Activated naive CD8-positive, alpha-beta T cell treated with anti-CD3 and anti-CD28 coated beads, Interleukin-2, amount 50 U/mL, for 24 hours (primary cell): Measurements from ENCODE around the gene CORO7.

Source experiments
- ATAC-seq: fragments of 150-1000 bp; cut with Tn5 transposase; one replicate; pipeline ENCODE4 v1.10.0; 2021
- DNase-seq: peaks from one replicate; pipeline ENCODE4 v3.0.0; 2021
- H3K27ac Mint-ChIP-seq: one replicate; pipeline ENCODE4 v1.8.0; 2021; ENCODE audit warnings: mild to moderate bottlenecking, mixed read lengths
- H3K27me3 Mint-ChIP-seq: one replicate; pipeline ENCODE4 v1.8.0; 2021; ENCODE audit warnings: mixed read lengths
- H3K36me3 Mint-ChIP-seq: one replicate; pipeline ENCODE4 v1.8.0; 2021; ENCODE audit warnings: low read depth, mixed read lengths
- H3K4me1 Mint-ChIP-seq: one replicate; pipeline ENCODE4 v1.8.0; 2021; ENCODE audit warnings: mixed read lengths
- H3K4me3 Mint-ChIP-seq: one replicate; pipeline ENCODE4 v1.8.0; 2021; ENCODE audit warnings: mild to moderate bottlenecking, moderate library complexity, mixed read lengths
- H3K9me3 Mint-ChIP-seq: one replicate; pipeline ENCODE4 v1.8.0; 2021; ENCODE audit warnings: mixed read lengths

The CORO7 gene

DNA sequence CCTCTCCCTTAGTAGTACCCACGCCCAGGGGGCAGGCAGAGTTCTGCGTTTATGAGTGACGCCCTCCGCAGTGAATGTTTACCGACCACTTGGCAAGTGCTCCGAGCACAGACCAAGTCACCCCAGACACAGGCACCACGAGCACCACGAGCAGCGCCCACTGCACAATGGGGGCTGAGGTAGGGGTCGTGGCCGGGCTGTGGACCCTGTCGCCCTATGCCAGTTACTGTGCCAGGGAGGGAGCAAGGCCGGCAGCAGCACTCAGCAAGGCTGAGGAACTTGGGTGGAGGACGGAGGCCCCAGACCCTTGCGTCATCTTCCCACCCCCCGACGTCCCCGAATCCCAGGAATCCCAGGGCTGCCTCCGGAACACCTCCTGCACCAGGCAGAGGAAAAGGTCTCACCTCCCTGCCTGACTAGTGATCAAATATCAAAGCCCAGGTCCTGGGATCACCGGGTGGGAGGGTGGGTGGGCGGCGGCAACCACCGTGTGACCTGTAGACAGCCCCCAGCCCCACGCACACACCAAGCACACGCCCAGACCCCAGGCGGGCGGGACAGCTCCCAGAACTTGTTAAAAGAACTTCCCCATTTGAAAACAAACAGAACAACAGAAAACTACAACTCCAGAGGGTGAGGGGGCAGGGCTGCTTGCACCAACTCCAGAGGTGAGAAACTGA, 39.4 kb downstream of the CORO7 start:
- Mint-ChIP-seq H3K4me1 (peaks cover 7% of the 10 kb centered on the region), H3K9me3 (no peaks in the 10 kb centered on the region), H3K4me3 (no peak overlapping the region), H3K36me3 (no peaks in the 10 kb centered on the region), H3K27ac (no peak overlapping the region), H3K27me3 (no peaks in the 10 kb centered on the region)
- DNase-seq: no peak
- no peak for ATAC-seq

DNA sequence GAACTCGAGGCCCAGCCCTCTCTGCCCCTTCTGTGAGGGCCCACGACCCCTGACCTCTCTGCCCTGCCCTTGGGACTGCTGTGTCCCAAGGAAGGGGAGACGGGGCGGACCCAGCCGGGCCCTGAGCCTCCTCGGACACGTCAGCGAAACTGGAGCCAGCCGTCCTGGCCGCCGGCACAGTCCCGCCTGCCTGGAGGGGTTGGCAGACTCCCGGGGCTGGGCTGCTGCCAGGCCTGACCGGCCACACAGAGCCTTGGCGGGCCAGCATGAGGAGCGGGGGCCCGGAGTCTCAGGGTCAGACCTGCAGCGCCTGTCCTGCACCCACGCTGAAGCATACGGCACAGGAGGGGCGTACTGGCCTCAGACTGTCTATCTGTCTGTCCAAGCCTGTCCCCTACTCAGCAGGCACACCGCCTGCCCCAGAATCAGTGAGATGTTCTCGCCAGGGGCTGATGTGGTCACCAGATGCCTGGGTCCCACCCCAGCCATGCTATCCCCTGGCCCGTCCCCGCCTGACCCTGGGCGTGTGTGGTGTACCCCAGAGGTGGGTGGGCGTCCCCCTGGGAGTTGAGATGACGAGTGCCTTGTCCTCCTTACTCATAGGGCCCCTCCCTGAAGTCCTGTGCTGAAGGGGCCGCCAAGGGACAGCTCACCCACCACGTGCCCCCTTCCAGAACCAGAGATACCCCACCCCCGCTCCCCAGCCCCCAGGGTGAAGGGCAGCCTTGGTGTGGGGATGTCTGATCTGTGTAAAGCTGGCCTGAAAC, 40.1 kb downstream of the CORO7 start:
- no peak for ATAC-seq
- Mint-ChIP-seq H3K27me3 (no peaks in the 10 kb centered on the region), H3K27ac (no peak overlapping the region), H3K4me1 (peaks cover 7% of the 10 kb centered on the region), H3K4me3 (no peak overlapping the region), H3K9me3 (no peaks in the 10 kb centered on the region), H3K36me3 (no peaks in the 10 kb centered on the region)
- DNase-seq: no peak

DNA sequence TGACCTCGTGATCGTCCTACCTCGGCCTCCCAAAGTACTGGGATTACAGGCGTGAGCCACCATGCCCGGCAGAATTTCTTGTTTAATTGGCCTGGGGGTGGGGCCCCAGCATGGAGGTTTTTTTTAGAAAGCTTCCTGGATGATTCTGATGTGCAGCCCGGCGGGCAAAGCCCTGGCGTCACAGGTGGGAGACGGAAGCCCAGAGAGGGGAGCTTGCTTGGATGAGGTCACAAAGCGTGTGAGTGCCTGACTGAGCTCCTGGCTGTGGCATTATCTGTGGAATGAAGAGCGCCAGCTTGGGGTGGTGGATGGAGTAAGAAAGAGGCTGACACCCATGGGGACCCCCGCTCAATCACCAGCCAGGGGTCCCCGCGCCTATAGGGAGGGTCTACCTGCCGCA, 40.7 kb downstream of the CORO7 start:
- peaks cover 7% of the 10 kb centered on the region for H3K4me1 Mint-ChIP-seq
- ATAC-seq (no peak), DNase-seq (no peak)
- no peak overlapping the region for H3K27ac Mint-ChIP-seq
- H3K9me3 Mint-ChIP-seq: no peaks in the 10 kb centered on the region
- H3K4me3 Mint-ChIP-seq: no peak overlapping the region
- H3K36me3 Mint-ChIP-seq: no peaks in the 10 kb centered on the region
- H3K27me3 Mint-ChIP-seq: no peaks in the 10 kb centered on the region

DNA sequence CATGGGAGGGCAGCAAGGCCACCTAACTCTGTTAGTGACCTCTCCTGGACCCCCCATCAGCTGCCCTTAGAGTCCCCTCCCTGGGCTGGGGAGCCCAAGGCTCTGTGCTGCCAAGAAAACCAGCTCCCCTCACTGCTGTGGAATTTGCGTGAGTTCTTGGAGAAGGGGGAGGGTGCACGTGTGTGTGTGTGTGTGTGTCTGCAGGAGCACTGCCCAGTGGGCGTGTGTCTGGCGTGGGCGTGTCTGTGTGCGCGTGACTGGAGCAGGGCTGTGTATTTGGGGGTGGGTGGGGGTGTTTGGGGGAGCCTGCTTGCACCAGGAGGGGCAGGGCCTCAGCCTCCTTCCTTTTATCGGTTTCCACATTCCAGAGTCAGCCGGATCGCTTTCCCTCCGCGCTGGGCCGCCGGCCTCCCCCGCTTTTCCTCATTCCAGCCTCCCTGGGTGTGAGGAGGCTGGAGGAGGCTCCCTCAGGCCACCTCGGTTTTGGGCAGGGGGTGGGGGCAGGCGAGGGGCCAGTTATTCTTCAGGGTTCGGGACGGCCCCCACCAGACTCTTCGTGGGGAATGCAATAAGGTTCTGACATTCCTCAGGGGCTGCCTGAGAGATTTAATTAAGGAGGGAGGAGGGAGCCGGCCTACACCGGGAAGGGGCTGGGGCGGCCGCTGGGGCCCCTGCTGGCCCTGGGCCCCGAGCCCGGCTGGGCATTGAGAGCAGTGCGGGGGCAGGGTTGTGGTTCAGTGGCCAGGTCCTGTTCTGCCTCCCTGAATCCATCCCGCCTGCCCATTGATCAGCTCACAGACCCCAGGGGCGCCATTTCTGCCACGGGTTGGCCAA, 42.3 kb downstream of the CORO7 start:
- no peak overlapping the region for H3K4me3 Mint-ChIP-seq
- ATAC-seq (no peak), DNase-seq (no peak)
- no peaks in the 10 kb centered on the region for H3K36me3 Mint-ChIP-seq
- no peaks in the 10 kb centered on the region for H3K9me3 Mint-ChIP-seq
- peaks cover 7% of the 10 kb centered on the region for H3K4me1 Mint-ChIP-seq
- H3K27ac Mint-ChIP-seq: no peak overlapping the region
- H3K27me3 Mint-ChIP-seq: no peaks in the 10 kb centered on the region

DNA sequence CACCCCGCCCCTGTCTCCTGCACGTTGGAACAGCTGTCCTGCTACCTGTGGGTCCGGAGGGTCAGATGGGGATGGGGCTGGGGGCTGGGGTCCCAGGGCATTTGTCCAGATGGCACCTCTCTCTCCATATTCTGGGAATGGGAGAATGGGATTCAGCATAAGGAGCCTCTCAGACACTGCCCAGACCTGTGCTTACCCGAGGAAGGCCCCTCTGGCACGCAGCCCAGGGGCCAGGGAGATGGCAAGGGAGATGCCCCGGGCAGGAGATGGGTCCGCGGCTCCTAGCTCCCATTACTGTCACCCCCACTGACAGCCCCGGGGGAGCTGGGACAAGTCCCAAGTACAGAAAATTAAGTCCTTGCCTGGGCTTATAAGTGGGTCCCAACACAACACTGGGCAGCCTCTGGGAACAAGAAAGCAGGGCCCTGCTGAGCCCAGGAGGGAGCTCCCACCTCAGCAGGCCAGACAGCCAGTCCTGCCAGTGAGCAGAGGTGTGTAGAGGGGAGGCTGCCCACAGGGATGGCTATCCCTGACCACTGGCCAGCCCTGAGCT, 43.0 kb downstream of the CORO7 start:
- Mint-ChIP-seq H3K27ac (no peak overlapping the region), H3K36me3 (no peaks in the 10 kb centered on the region), H3K9me3 (no peaks in the 10 kb centered on the region), H3K4me1 (peaks cover 7% of the 10 kb centered on the region), H3K4me3 (no peak overlapping the region), H3K27me3 (no peaks in the 10 kb centered on the region)
- DNase-seq: no peak
- no peak for ATAC-seq

DNA sequence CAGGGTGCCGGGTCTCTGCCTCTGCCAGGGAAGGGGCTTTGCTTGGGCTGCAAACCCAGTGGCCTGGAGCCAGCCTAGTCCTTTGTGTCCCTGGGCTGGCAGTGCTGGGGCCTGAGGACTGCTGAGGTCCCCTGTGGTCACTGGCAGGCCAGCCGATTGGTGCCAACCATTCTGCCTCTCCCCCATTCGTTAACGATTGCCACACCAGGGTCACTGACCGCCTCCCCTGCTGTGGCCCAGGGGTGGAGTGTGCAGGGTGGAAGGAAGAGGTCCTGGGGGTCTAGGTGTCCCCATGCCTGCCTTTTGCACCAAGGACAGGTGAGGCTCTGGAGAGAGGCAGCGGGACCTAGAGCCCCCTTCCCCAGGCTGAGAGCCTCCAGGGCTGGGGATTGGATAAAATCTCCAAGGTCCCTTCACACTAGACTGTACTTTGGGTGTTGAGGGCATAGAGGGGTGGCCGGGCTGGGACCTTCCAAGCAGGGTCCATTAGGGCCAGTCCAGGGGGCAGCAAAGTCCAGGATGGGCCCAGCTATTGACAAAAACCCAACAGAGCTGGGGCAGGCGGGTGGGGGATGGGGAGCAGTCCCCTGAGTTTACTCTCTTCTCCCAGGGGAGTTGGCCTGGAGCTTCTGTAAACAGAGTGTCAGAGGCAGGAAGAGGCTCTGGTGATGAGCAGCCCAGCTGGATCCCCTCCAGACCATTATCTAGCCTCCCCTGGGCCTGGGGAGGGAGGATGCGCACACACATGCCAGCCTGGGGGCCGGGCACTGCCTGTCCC, 43.6 kb downstream of the CORO7 start:
- no peaks in the 10 kb centered on the region for H3K27me3 Mint-ChIP-seq
- no peaks in the 10 kb centered on the region for H3K9me3 Mint-ChIP-seq
- H3K4me1 Mint-ChIP-seq: peaks cover 7% of the 10 kb centered on the region
- DNase-seq (no peak), ATAC-seq (no peak)
- no peaks in the 10 kb centered on the region for H3K36me3 Mint-ChIP-seq
- peak overlapping the region; percentile 71 for H3K4me3 Mint-ChIP-seq
- H3K27ac Mint-ChIP-seq: no peak overlapping the region

DNA sequence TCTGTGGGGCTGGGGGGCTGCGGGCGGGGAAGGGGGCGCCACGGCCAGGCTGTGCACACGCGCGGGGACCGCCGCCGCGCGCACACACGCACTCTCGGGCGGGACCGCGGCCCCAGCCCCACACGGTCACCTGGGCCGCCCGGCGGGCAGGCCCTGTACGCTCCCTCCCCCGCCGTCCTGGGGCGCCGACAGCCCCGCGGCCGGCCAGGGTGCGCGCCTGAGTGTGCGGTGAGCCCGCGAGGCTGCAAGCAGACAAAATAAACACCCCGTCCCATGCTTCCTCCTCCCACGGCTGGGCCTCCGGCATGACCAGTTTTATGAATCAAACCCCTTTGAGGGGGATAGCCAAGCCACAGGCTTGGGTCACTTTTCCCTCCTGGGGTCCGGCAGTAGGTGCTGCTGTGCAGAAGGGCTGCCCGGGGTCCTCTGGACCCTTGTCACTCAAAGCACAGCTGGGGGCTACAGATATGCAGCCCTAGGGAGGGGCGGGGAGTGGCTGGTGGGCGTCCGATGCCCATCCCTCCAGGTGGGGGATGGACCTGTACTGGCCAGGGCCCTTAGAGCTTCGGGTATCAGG, 44.3 kb downstream of the CORO7 start:
- peaks cover 7% of the 10 kb centered on the region for H3K4me1 Mint-ChIP-seq
- DNase-seq (peak; percentile 22), ATAC-seq (peak; percentile 45)
- peak overlapping the region; percentile 71 for H3K4me3 Mint-ChIP-seq
- no peaks in the 10 kb centered on the region for H3K36me3 Mint-ChIP-seq
- H3K27me3 Mint-ChIP-seq: no peaks in the 10 kb centered on the region
- H3K9me3 Mint-ChIP-seq: no peaks in the 10 kb centered on the region
- no peak overlapping the region for H3K27ac Mint-ChIP-seq

DNA sequence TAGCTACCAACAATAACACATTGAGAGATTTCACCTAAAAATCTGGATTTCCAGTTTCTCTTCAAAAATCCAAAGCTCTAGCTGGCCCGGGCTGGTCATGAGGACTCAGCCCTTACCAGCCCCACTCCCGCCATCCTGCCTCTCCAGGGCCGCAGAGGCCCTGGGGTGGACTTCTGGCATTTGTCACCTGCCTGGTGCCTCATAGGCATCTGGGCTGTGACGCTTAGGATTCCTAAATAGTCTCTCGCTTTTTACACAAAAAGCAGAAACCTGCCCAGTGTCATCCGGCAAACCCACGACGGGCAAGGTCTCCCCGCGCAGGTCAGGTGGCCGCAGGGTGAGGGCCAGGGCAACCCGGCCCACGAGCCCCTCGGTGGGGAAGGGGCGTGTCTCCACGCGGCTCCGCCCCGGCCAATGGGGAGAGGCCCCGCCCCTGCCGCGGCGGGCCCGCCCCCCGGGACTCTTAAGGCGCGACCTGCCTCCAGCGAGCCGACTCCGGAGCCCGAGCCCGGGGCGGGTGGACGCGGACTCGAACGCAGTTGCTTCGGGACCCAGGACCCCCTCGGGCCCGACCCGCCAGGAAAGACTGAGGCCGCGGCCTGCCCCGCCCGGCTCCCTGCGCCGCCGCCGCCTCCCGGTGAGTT, 44.9 kb downstream of the CORO7 start, which contains the start of gene VASN:
Gene VASN, plus strand, starts transcription at position 492 of the 644 bp plus-strand sequence. CDS start 9,030 bp downstream, outside the sequence.
- Mint-ChIP-seq H3K36me3 (no peaks in the 10 kb centered on the region), H3K27me3 (no peaks in the 10 kb centered on the region), H3K27ac (no peak within 1 kb of the TSS), H3K4me3 (peak within 1 kb of the TSS; percentile 71), H3K4me1 (peaks cover 7% of the 10 kb centered on the region), H3K9me3 (no peaks in the 10 kb centered on the region)
- DNase-seq (peak; percentile 74), ATAC-seq (peak; percentile 76)

DNA sequence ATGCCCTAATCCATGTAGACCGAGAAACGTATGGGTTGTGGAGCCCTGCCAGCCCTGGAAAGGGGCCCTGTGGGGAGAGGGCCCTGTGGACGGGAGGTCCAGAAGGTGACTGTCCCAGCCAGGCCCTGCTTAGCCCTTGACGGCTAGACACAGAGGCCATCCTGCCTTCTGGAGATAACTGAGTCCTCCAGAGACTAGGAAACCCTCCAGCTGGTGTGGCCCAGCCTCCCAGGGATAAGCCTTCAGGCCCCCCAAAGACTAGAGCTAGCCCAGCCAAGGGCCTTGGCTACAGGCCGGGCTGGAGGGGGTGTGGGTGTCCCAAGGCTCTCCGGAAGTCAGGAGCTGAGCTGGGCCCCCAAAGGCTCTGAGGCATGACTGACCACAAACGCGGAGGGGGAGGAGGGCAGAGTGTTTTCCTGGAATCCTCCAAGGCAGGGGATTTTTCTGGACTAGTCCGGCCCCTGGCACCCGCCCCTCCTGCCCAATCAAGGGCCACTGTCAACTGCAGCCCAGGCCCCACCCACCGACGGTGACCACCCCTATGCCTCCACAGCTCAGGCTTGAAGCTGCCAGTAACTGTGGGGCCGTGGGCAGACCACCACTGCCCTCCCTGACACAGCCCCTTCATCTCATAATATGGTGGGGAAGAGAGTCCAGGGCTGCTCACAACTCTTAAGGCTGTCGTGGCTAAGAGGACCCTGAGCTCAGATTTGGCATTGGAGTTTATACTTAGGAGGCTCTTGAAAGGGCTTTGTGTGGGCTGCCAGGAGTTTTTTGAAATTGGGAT, 45.6 kb downstream of the CORO7 start:
- H3K27me3 Mint-ChIP-seq: no peaks in the 10 kb centered on the region
- H3K4me3 Mint-ChIP-seq: no peak overlapping the region
- no peak for DNase-seq
- ATAC-seq: no peak
- no peak overlapping the region for H3K27ac Mint-ChIP-seq
- no peaks in the 10 kb centered on the region for H3K9me3 Mint-ChIP-seq
- no peaks in the 10 kb centered on the region for H3K36me3 Mint-ChIP-seq
- peaks cover 7% of the 10 kb centered on the region for H3K4me1 Mint-ChIP-seq

DNA sequence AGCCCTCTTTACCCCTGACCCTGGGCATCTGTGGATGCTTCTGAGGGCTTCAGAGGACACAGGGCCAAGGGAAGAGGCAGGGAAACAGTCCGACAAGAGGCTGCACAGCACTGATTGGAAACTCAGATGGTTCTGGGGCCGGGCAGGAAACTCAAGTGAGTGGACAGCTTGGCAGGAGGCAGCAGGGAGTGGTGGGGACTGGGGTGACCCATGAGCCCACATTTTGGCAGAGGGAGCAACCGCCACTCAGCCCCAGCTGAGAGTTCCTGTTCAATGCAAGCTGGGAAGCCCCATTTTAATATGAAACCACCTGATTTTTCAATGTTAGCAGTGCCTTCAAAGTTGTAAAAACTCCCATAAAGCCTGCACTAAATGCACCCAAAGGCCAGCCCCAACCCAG, 46.2 kb downstream of the CORO7 start:
- H3K27ac Mint-ChIP-seq: no peak overlapping the region

DNA sequence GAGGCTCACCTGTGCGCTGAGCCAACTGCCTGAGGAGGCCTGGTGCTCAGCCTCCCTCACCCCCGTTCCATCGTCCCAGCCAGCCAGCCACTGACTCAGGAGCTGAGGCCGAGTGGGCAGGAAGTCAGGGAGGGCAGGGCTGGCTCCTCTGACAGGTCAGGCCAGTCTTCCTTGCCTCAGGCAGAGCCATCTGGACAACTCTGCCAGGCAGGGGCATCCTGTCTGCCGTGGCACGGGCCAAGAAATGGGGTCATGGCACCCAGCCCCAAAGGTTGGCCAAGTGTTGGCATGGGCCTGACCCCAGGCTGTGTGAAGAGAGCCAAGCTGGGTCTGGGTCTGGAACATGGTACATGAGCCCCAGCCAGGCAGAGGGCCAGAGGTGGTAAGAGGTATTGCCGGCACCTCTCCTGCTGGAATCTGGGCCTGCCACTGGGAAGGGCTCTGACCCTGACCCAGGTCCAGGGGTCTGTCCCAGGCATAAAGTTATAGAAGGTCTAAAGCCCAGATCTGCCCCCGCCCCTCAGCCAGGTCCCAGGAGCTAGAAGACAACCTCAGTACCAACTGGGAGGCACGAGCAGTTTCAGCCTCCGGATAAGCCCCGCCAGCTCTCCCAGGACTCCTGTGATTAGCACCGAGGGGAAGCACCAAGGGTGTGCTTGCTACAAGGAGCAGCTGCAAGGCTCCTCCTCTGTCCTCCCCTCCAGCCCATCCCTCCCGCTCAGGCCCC, 47.2 kb downstream of the CORO7 start:
- H3K27ac Mint-ChIP-seq: no peak overlapping the region
- H3K4me3 Mint-ChIP-seq: no peak overlapping the region
- H3K36me3 Mint-ChIP-seq: no peaks in the 10 kb centered on the region
- no peaks in the 10 kb centered on the region for H3K27me3 Mint-ChIP-seq
- H3K9me3 Mint-ChIP-seq: no peaks in the 10 kb centered on the region
- ATAC-seq: no peak
- H3K4me1 Mint-ChIP-seq: peaks cover 7% of the 10 kb centered on the region
- DNase-seq: no peak

More for the DNA sequence above, 46.2 kb downstream of the CORO7 start:
- no peak for ATAC-seq
- no peaks in the 10 kb centered on the region for H3K9me3 Mint-ChIP-seq
- DNase-seq: no peak
- H3K27me3 Mint-ChIP-seq: no peaks in the 10 kb centered on the region
- H3K36me3 Mint-ChIP-seq: no peaks in the 10 kb centered on the region
- H3K4me1 Mint-ChIP-seq: peaks cover 7% of the 10 kb centered on the region
- H3K4me3 Mint-ChIP-seq: no peak overlapping the region

DNA sequence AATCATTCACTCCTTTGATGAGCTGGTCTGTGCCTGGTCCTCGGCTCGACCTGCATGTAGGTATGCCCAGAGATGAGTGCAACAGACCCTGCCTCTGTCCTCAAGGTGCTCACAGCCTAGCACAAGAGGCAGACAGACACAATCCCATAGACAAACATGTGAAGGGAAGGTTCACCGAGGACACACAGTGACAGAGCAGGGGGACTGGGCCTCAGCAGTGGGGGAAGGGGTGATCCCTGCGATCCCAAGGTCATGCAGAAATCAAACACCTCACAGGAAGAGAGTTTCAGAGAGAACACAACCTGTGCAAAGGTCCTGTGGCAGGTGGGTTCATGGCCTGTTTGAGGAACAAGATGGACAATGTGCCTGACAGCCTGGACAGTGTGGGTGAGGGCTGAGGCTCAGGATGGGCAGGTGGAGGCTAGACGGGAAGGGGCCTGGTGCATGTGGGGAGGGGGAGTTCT, 49.0 kb downstream of the CORO7 start:
- no peak for ATAC-seq
- no peak overlapping the region for H3K4me3 Mint-ChIP-seq
- H3K27ac Mint-ChIP-seq: no peak overlapping the region

More for the DNA sequence above, 49.0 kb downstream of the CORO7 start:
- H3K4me1 Mint-ChIP-seq: peaks cover 2% of the 10 kb centered on the region
- peaks cover 2% of the 10 kb centered on the region for H3K36me3 Mint-ChIP-seq
- DNase-seq: no peak
- no peaks in the 10 kb centered on the region for H3K27me3 Mint-ChIP-seq
- no peaks in the 10 kb centered on the region for H3K9me3 Mint-ChIP-seq
